ENCODE data around the gene OR5W2.
"Not testable (repeated sequence)": the region's sequence is repeated elsewhere in the genome, so short reads cannot be mapped to it uniquely, and the experiment has no call there.

OR5W2 gene

DNA sequence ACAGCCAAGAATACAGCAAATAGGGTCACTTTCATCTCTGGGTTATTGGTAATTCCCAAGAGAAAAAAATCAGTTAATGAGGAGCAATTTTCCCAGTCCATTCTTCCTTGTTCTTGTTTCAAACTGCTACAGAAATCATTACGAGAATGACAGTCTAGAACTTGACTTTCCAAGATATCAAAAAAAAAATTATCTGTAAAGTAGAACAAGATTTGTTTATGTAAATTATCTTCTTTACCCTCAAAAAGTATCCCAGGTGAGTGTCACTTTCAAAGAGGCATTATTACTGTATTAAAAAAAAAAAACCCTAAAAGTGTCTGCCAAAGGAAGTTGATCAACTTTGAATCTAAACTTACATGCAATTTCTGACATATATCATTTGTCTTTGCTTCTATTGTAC lies at the start of gene OR5W2:
OR5W2 (minus strand) TSS at position 101 of the 400 bp plus-strand sequence; CDS start at position 101, 0 bp downstream.
- DNase-seq: no peak

DNA sequence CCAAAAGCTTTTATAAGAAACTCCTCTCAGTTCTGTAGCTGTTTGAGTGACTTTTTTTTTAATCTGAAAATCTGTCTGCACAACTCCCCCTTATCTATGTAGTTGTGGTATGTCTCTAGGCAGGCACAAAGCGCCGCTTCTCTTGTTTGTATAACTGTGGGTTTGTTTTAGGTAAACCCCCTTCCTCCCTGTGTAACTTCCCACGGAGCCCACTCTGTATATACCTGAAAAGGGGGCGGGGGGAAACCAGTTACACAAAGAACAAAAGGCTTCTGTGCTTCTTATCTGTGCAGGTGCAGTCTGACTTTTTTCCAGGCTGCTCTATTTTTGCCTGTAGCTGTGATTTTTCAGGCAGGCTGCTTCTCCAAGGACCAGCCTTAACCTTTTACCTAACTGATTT lies 42.1 kb upstream of the OR5W2 start:
- no peak for DNase-seq

DNA sequence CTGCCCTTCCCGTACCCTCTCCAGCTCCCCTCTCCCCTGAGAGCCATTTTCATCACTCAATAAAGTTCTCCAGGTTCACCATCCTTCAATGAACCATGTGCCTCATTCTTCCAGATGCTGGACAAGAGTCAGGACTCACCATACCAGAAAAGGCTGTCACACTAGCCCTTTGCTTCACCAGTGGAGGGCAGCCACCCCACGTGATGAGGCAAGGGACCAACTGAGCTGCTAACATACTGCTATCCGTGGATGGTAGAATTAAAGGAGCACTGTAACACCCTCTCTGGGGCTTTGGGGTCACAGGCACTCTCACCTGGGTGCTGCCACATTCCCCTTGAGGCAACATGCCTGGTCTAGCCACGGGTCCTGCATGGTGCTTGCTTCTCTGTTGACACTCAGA lies 34.9 kb upstream of the OR5W2 start:
- DNase-seq: no peak

DNA sequence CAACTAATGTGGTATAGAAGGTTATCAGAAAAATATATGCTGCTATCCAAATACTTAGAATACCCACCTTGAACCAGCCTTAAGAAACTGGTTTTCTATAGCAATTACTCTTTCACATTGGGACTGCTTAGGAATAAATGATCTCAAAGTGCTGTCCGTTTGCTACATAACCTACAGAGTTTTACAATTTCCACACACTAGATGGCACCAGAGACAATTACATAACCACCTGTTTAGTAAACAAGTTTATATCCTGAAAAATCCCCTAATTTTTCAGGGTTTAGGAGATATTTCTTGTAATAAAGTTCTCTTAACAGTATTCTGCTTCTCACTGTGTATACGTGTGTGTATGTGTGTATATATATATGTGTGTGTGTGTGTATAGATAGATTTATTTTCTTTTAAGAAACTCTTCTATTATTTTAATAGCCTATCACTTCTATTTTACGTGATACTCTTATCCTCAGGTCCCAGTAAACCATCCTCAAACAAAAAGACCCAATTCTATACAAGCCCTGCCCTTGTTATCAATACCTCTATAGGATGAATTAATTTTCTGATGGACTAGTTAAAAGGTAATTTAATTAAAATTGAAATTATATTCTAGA lies 28.5 kb upstream of the OR5W2 start:
- peak; percentile 40 for DNase-seq

DNA sequence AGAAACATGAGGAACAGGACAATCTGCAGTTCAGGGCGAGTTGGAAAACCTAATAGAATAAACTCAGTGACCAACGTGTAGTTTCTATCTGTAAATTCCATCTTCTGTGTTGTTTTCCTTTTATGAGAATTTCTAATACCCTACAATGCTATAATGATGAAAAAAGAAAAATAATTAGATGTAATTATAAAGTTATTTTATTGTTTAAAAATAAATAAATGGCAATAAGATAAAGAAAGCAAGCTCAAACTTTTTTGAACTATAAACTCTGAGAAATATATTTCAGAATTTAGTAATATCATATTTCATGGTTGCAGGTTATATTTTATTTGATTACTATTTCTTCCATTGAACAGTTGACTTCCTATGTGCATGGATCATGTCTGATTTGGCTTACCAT lies 21.9 kb upstream of the OR5W2 start, which contains the start of gene OR5I1:
OR5I1 (minus strand) TSS at position 101 of the 400 bp plus-strand sequence; CDS start at position 101, 0 bp downstream.
- no peak for DNase-seq

DNA sequence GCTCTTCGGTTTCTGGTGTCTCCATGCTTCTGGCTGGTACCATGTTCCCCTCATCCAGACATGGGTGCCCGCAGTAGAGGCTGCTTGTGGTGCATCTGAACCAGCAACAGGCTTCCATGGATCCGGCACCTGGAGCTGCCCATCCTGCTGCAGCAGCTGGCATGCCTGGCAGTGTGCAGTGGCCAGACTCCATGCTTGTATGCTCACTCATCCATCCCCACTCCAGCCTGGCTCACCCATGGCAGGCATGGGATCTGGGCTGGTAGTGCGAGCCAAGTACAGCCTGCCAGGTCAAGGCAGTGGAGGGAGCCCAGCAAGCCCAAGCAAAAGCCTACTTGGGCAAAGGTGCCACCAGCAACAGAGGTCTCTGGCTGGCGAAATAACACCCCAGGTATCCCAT lies 6.2 kb upstream of the OR5W2 start:
- DNase-seq: no peak

DNA sequence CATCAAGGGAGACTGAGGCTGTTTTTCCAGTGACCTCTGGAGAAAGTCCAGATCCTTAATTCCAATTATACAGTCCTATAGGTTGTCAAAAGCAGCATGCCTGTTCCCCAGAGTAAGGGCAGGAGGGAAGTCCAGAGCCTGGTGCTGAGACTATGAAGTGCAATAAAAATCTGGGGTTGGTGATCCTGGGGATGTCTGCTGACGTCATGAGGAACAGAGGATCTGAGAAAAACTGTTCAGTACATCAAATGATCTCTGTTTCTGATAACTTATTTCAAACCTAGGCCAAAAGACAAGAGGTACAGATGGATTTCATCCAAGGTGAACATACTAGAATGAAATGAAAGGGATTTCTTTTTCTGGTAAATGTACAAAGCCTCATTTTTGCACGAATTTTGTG lies 12.1 kb downstream of the OR5W2 start:
- DNase-seq: no peak

DNA sequence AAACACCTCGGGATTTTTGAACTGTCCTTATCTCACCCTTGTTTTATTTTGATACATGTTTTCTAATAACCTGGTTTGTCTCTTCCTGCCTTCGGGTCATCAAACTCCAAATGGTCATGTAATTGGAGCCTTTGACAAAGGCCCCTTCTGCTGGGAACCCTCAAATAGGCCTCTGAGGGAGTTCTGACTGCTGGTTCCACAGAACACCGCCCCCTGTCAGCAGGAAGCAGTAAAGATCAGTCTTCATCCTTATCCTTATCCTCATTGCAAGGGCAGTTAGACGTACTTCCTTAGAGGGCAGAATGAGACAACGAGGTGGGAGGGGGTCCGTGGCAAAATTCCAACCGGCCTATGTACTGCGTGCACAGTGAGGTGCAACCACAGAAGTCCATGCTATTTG lies 19.2 kb downstream of the OR5W2 start:
- DNase-seq: no peak

DNA sequence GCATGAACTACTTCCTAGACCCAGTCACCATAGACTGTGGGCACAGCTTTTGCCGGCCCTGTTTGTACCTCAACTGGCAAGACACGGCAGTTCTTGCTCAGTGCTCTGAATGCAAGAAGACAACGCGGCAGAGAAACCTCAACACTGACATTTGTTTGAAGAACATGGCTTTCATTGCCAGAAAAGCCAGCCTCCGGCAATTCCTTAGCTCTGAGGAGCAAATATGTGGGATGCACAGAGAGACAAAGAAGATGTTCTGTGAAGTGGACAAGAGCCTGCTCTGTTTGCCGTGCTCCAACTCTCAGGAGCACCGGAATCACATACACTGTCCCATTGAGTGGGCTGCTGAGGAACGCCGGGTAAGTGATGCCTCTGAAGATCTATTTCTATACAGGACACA lies 28.9 kb downstream of the OR5W2 start:
- DNase-seq: not testable (repeated sequence)

DNA sequence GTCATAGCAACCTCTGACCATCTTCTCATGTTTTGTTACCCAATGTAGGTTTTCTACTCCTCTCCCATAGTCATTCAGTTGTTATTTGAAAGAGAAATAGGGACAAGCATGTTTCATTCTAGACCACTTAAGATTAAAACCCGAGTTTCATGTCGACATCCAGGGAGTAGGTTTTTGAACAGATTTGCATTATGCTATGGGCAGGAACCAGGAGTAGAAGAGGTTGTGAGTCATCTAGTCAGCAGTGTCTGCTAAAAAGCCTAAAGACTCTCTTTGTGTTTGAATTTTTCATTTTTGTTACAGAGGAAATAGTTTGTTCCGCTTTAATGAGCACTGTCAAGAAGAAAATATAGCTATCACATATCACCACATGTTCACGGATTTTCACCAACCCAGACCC lies 29.4 kb downstream of the OR5W2 start:
- not testable (repeated sequence) for DNase-seq

DNA sequence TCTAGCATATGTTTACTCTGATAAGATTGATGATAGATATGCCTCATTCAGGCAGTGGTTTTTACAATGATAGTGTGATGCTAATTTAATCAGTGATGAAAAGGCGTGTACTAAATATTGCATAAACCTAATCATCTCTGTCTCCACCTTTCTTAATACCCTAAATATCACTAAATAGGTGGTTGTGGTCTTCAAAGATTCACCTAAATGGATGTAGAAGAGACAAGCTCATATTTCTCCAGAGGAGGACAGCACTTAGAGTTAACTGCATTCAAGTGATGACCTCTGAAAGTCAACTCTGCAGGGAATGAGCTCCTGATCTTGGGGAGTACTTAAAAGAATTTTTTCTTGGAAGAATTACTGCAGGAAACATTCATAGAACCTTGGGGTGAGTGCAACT lies 31.4 kb downstream of the OR5W2 start, which contains the start of gene TRIM51:
TRIM51 (plus strand) TSS at position 301 of the 400 bp plus-strand sequence. CDS start 2,132 bp downstream, outside the sequence.
- DNase-seq: not testable (repeated sequence)

DNA sequence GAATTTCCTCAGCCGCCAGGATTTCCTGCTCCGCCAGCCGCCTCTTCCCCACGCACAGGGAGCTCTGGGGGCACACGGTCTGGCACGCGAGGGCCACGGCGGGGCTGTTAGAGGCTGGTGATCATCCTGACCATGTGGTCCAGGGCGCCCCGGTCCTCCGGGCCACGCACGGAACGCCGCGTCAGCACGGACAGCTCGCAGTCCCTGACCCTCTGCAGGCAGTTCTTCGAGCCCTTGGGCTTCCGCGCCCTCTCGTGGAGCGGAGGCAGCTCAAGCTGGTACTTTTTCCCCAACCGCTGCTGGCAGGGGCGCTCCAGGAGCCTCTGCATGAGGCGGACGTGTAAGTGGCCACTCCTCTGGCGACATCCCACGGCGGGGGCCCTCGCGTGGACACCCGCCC lies 41.2 kb downstream of the OR5W2 start:
- not testable (repeated sequence) for DNase-seq

DNA sequence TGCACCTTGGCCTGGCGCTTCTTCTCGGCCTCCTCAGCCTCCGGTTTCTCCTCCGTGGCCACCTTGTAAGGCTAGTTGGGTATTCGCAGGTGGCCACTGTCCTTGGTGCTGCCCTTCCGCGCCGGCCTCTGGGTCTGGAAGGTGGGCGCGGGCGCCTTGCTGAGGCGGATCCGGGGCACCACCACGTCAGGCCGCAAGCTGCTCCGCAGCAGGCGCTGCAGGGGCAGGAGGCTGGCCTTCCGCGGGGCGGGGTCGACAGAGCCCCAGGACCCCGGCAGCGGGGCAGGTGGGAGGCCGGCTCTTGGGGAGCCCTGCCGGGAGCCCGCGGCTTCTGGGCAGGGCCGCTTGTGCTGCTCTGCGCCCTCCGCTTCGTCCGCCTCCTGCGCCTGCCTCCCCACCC lies 41.7 kb downstream of the OR5W2 start:
- not testable (repeated sequence) for DNase-seq

DNA sequence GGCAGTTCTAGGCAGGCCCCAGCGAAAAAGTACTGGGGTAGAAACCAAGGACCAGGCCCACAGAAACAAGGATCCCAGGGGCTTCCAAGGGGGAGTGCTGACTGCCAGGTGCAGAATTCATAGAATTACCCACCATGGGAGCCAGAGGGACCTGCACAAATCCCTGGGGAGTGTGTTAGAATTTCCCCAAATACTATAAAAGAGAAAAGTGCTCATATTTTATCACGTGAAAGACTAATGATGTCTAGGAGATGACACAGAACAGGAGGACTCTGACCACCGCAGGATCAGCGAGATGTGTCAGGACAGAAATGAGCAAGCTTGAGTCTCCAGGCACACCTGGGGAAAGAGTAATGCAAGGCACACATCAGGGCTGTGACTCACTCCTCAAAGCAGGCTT lies 47.0 kb downstream of the OR5W2 start:
- not testable (repeated sequence) for DNase-seq
